PC-3 (cell line): Measurements from ENCODE around the gene PRRX2.

Source experiments
- CTCF ChIP-seq: fragments of 300-600 bp; sonication (generic); conservative IDR thresholded peaks from 2 replicates; pipeline ENCODE4 v1.5.1; 2017; ENCODE audit warnings: antibody characterized with exemption, low read depth, mild to moderate bottlenecking, low read length
- EZH2 ChIP-seq: fragments of 300-600 bp; sonication (generic); IDR thresholded peaks from one replicate; pipeline ENCODE4 v1.6.1; 2017; ENCODE audit warnings: antibody characterized with exemption, mild to moderate bottlenecking, low read length; ENCODE audit not compliant: unreplicated experiment

- no peak for TF ChIP-seq CTCF
- no peak for TF ChIP-seq EZH2
Measured at GRCh38 chr9:129759804-129760502, 94.5 kb downstream of the PRRX2 start.
